Neuronal stem cell (in vitro differentiated cells): ENCODE results near the gene HOXB7.

Experiments used
- DNase-seq: peaks from one replicate; pipeline ENCODE4 v3.0.0-alpha.2; 2013; ENCODE audit warnings: low spot score
- H2AFZ ChIP-seq: one replicate; pipeline ENCODE4 v1.6.1; 2013; ENCODE audit warnings: mild to moderate bottlenecking, low read length, inconsistent platforms
- H2AK5ac ChIP-seq: 2 replicates; pipeline ENCODE4 v1.6.1; 2013; ENCODE audit warnings: low read depth, mild to moderate bottlenecking, inconsistent platforms, low read length, moderate library complexity, mixed read lengths
- H2BK120ac ChIP-seq: 2 replicates; pipeline ENCODE4 v1.6.1; 2013; ENCODE audit warnings: low read depth, mild to moderate bottlenecking, inconsistent platforms, low read length, moderate library complexity, mixed read lengths
- H2BK12ac ChIP-seq: one replicate; pipeline ENCODE4 v1.6.1; 2013; ENCODE audit warnings: low read length, inconsistent platforms
- H2BK15ac ChIP-seq: 2 replicates; pipeline ENCODE4 v1.6.1; 2013; ENCODE audit warnings: mild to moderate bottlenecking, low read length, inconsistent platforms, mixed read lengths
- H2BK5ac ChIP-seq: one replicate; pipeline ENCODE4 v1.6.1; 2013; ENCODE audit warnings: inconsistent platforms, mild to moderate bottlenecking, low read length, moderate library complexity
- H3K14ac ChIP-seq: one replicate; pipeline ENCODE4 v1.6.1; 2013; ENCODE audit warnings: low read length, inconsistent platforms
- H3K18ac ChIP-seq: 2 replicates; pipeline ENCODE4 v1.6.1; 2013; ENCODE audit warnings: low read length, inconsistent platforms
- H3K23ac ChIP-seq: 2 replicates; pipeline ENCODE4 v1.6.1; 2013; ENCODE audit warnings: low read depth, mild to moderate bottlenecking, mixed read lengths, low read length, inconsistent platforms; ENCODE audit not compliant: poor library complexity
- H3K27ac ChIP-seq: replicated peaks from 3 replicates; pipeline ENCODE4 v1.5.1; 2013; ENCODE audit warnings: low read length, inconsistent platforms
- H3K27me3 ChIP-seq, 3 experiments: 2 replicates each; pipeline ENCODE4 v1.6.1; 2013; ENCODE audit warnings: low read length in 3 of 3, mild to moderate bottlenecking in 2 of 3, inconsistent platforms in 1 of 3, low read depth in 1 of 3, mixed read lengths in 1 of 3, moderate library complexity in 1 of 3; ENCODE audit not compliant: control insufficient read depth in 3 of 3, insufficient read depth in 3 of 3
- H3K36me3 ChIP-seq, 2 donors: replicated peaks in 1 of 2; 2 replicates each; pipeline ENCODE4 v1.6.1; 2013; ENCODE audit warnings: low read length in 2 of 2; ENCODE audit not compliant: control insufficient read depth in 2 of 2, insufficient read depth in 2 of 2
- H3K4ac ChIP-seq: 2 replicates; pipeline ENCODE4 v1.6.1; 2013; ENCODE audit warnings: inconsistent platforms, mild to moderate bottlenecking, low read length, moderate library complexity
- H3K4me1 ChIP-seq, 2 donors: 1 replicate in 1 of 2; 2 replicates in 1 of 2; pipeline ENCODE4 v1.6.1; 2013; ENCODE audit warnings: low read length in 2 of 2, low read depth in 1 of 2; ENCODE audit not compliant: control insufficient read depth in 2 of 2, insufficient read depth in 1 of 2
- H3K4me2 ChIP-seq: one replicate; pipeline ENCODE4 v1.6.1; 2013; ENCODE audit warnings: mild to moderate bottlenecking, low read length, inconsistent platforms; ENCODE audit not compliant: insufficient read depth, poor library complexity, severe bottlenecking
- H3K4me3 ChIP-seq, 2 donors: 2 replicates each; pipeline ENCODE4 v1.5.1; 2013; ENCODE audit warnings: low read length in 2 of 2, mild to moderate bottlenecking in 2 of 2, inconsistent platforms in 1 of 2, moderate library complexity in 1 of 2
- H3K79me1 ChIP-seq: one replicate; pipeline ENCODE4 v1.6.1; 2013; ENCODE audit warnings: low read depth, mild to moderate bottlenecking, inconsistent platforms, low read length, moderate library complexity
- H3K9ac ChIP-seq: one replicate; pipeline ENCODE4 v1.6.1; 2013; ENCODE audit warnings: mild to moderate bottlenecking, low read depth, low read length, inconsistent platforms; ENCODE audit not compliant: poor library complexity
- H3K9me3 ChIP-seq, 2 donors: replicated peaks in 1 of 2; 2 replicates each; pipeline versions ENCODE3 to v1.6.1; 2013; ENCODE audit warnings: low read length in 2 of 2, mild to moderate bottlenecking in 2 of 2, inconsistent platforms in 1 of 2, low read depth in 1 of 2, mixed read lengths in 1 of 2, moderate library complexity in 1 of 2; ENCODE audit not compliant: control insufficient read depth in 2 of 2, insufficient read depth in 1 of 2
- H4K8ac ChIP-seq: one replicate; pipeline ENCODE4 v1.6.1; 2013; ENCODE audit warnings: low read depth, mild to moderate bottlenecking, inconsistent platforms, low read length, moderate library complexity
- H4K91ac ChIP-seq: one replicate; pipeline ENCODE4 v1.6.1; 2013; ENCODE audit warnings: low read length, low read depth, mild to moderate bottlenecking, inconsistent platforms; ENCODE audit not compliant: poor library complexity
- WGBS, 2 donors: extraction: QIAGEN DNeasy Blood & Tissue Kit; methylation state at CpG; one replicate each; pipeline ENCODE4 v1.1.7; 2013; ENCODE audit warnings: missing lambda C conversion rate in 2 of 2, mixed read lengths in 1 of 2; ENCODE audit not compliant: insufficient read length in 2 of 2, insufficient replicate concordance in 1 of 2; ENCODE audit errors: extremely low coverage in 2 of 2; 5-methylcytosine and 5-hydroxymethylcytosine counted together

The HOXB7 gene

GRCh38 chr17:48565925-48566710 is 44.7 kb downstream of the HOXB7 start:
- no peak overlapping the region for H3K14ac ChIP-seq
- no peak overlapping the region for H3K27ac ChIP-seq
- H3K36me3 ChIP-seq = no peaks in the 10 kb centered on the region
- no peak overlapping the region for H4K91ac ChIP-seq
- no peak overlapping the region for H2BK120ac ChIP-seq
- H2AK5ac ChIP-seq = no peak overlapping the region
- no peaks in the 10 kb centered on the region for H3K4me1 ChIP-seq
- H2BK5ac ChIP-seq = no peak overlapping the region
- no peak overlapping the region for H3K4me3 ChIP-seq
- no peak overlapping the region for H2BK12ac ChIP-seq
- H4K8ac ChIP-seq = no peak overlapping the region
- DNase-seq = no peak
- WGBS, 2 donors = no CpG with 5 or more reads among the region's 4 CpGs
- no peak overlapping the region for H2BK15ac ChIP-seq
- no peak overlapping the region for H3K23ac ChIP-seq
- H3K4ac ChIP-seq = no peak overlapping the region
- peaks cover 0 to 2% of the 10 kb centered on the region in 2 donors for H3K9me3 ChIP-seq
- no peak overlapping the region for H3K4me2 ChIP-seq
- no peak overlapping the region for H3K9ac ChIP-seq
- no peak overlapping the region for H2AFZ ChIP-seq
- H3K18ac ChIP-seq = no peak overlapping the region
- peaks cover 60 to 99% (median 99%) of the 10 kb centered on the region in 3 experiments for H3K27me3 ChIP-seq
- no peaks in the 10 kb centered on the region for H3K79me1 ChIP-seq

- Histone ChIP-seq H3K9ac (no peak overlapping the region), H3K4me1 (no peaks in the 10 kb centered on the region), H4K8ac (no peak overlapping the region), H2BK120ac (no peak overlapping the region), H4K91ac (no peak overlapping the region), H3K14ac (no peak overlapping the region), H3K9me3 (peaks cover 0 to 2% of the 10 kb centered on the region in 2 donors), H3K4me3 (no peak overlapping the region), H2BK12ac (no peak overlapping the region), H3K79me1 (no peaks in the 10 kb centered on the region), H3K4me2 (no peak overlapping the region), H2AFZ (no peak overlapping the region), H3K27ac (no peak overlapping the region), H2BK5ac (no peak overlapping the region), H3K4ac (no peak overlapping the region), H2AK5ac (no peak overlapping the region), H2BK15ac (no peak overlapping the region), H3K27me3 (peaks cover 61 to 98% (median 98%) of the 10 kb centered on the region in 3 experiments), H3K23ac (no peak overlapping the region), H3K18ac (no peak overlapping the region), H3K36me3 (no peaks in the 10 kb centered on the region)
- no peak for DNase-seq
- WGBS, 2 donors = no CpG with 5 or more reads among the region's 2 CpGs
Measured at GRCh38 chr17:48565022-48565554, 45.7 kb downstream of the HOXB7 start.

GRCh38 chr17:48564188-48565021 is 46.4 kb downstream of the HOXB7 start:
- Histone ChIP-seq H3K4me3 (no peak overlapping the region), H3K79me1 (no peaks in the 10 kb centered on the region), H3K4me1 (no peaks in the 10 kb centered on the region), H2BK120ac (no peak overlapping the region), H3K27ac (no peak overlapping the region), H3K9me3 (peaks cover 0 to 2% of the 10 kb centered on the region in 2 donors), H2BK5ac (no peak overlapping the region), H3K18ac (no peak overlapping the region), H2AFZ (peak overlapping the region; percentile 35), H4K8ac (no peak overlapping the region), H2BK12ac (no peak overlapping the region), H3K36me3 (no peaks in the 10 kb centered on the region), H3K23ac (no peak overlapping the region), H3K14ac (no peak overlapping the region), H4K91ac (no peak overlapping the region), H2AK5ac (no peak overlapping the region), H3K27me3 (peaks cover 64 to 98% (median 98%) of the 10 kb centered on the region in 3 experiments), H3K4ac (no peak overlapping the region), H2BK15ac (no peak overlapping the region), H3K4me2 (no peak overlapping the region), H3K9ac (no peak overlapping the region)
- no peak for DNase-seq
- no CpG with 5 or more reads among the region's 73 CpGs for WGBS, 2 donors

- Histone ChIP-seq H2BK5ac (no peak overlapping the region), H2AK5ac (no peak overlapping the region), H2BK15ac (no peak overlapping the region), H3K79me1 (no peaks in the 10 kb centered on the region), H3K9ac (no peak overlapping the region), H3K4me2 (no peak overlapping the region), H2AFZ (no peak overlapping the region), H3K4me1 (no peaks in the 10 kb centered on the region), H3K18ac (no peak overlapping the region), H4K91ac (no peak overlapping the region), H3K27me3 (peaks cover 67 to 98% (median 98%) of the 10 kb centered on the region in 3 experiments), H3K9me3 (peaks cover 0 to 2% of the 10 kb centered on the region in 2 donors), H3K23ac (peak overlapping the region; percentile 69), H2BK120ac (no peak overlapping the region), H3K27ac (no peak overlapping the region), H4K8ac (no peak overlapping the region), H3K36me3 (no peaks in the 10 kb centered on the region), H3K4me3 (no peak overlapping the region), H3K4ac (no peak overlapping the region), H2BK12ac (no peak overlapping the region), H3K14ac (no peak overlapping the region)
- no peak for DNase-seq
- WGBS, 2 donors = no CpG with 5 or more reads among the region's 10 CpGs
Measured at GRCh38 chr17:48563867-48564187, 47.0 kb downstream of the HOXB7 start.
